Measurements from ENCODE around the gene HNRNPAB.
"Not testable (repeated sequence)": the region's sequence is repeated elsewhere in the genome, so short reads cannot be mapped to it uniquely, and the experiment has no call there.

HNRNPAB gene

DNA sequence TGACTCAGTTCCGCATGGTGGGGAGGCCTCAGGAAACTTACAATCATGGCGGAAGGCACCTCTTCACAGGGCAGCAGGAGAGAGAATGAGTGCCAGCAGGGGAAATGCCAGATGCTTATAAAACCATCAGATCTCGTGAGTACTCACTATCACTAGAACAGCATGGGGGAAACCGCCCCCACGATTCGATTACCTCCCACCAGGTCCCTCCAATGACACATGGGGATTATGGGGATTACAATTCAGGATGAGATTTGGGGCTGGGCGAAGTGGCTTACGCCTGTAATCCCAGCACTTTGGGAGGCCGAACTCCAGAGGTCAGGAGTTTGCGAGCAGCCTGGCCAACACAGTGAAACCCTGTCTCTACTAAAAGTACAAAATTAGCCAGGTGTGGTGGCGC, 6.2 kb upstream of the HNRNPAB start:
- DNase-seq: not testable (repeated sequence)

DNA sequence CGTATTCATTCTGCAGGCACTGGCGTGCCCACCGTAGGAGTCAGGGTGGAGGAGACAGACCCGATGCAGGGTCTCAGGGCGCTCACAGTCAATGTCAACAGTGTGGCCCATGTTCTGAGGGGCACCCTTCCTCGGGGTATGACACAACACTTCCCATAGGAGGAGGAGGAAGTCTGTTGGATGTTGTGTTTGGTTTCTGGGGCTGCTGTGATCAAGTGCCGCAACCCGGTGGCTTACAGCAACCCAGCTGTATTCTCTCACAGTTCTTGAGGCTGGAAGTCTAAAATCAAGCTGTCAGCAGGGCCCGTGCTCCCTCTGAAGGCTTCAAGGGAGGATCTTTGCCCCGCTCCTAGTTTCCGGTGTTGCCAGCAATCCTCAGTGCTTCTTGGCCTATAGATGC, 5.6 kb upstream of the HNRNPAB start:
- no peak for DNase-seq

- DNase-seq: no peak
These were observed 4.5 kb upstream of the HNRNPAB start for GRCh38 chr5:178199581-178200434.

GRCh38 chr5:178201221-178201926, 3.0 kb upstream of the HNRNPAB start:
- DNase-seq: no peak

DNA sequence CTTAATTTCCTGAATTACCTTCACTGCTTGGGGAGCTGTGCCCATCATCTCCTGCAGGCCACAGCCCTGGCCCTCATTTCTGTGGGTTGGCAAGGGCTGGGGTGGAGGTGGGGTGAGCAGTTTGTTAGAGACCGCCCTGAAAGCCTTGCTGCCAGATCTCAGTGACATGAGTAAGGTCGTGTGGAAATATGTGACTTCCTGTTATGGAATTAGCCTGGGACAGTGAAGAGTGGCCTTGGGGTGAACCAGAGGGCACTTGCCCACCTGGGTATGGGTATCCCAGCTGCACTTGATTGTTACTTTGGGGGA, 2.5 kb upstream of the HNRNPAB start:
- no peak for DNase-seq

DNA sequence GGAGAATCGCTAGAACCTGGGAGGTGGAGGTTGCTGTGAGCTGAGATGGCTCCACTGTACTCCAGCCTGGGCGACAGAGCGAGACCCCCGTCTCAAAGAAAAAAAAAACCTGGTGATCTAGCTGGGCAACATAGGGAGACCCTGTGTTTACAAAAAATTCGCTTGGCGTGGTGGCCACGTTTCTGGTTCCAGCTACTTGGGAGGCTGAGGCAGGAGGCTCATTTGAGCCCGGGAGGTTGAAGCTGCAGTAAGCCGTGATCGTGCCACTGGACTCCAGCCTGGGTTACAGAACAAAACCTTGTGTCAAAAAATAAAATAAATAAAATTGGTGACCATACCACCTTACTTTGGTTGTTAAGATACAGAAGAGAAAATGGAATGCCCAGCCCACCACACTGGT, 1.8 kb upstream of the HNRNPAB start:
- no peak for DNase-seq

DNA sequence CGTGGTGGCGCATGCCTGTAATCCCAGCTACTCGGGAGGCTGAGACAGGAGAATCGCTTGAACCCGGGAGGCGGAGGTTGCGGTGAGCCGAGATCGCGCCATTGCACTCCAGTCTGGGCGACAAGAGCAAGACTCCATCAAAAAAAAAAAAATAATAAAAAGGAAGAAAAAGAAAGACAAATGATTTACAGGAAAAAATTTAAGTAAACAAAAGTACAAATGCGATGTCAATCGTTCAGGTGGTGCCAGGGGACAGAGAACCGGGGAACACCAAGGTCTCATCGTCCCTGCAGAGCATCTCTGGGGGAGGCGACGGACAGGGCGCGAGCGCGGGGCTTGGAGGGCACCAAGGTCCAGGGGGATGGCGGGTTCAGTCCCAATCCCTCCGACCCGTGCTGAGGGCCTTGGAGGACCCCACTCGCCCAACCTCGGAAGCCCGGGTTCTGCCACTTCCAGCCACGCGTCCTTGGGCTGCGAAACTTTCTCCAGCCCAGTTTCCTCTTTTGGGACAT, 607 bp upstream of the HNRNPAB start:
- no peak for DNase-seq

DNA sequence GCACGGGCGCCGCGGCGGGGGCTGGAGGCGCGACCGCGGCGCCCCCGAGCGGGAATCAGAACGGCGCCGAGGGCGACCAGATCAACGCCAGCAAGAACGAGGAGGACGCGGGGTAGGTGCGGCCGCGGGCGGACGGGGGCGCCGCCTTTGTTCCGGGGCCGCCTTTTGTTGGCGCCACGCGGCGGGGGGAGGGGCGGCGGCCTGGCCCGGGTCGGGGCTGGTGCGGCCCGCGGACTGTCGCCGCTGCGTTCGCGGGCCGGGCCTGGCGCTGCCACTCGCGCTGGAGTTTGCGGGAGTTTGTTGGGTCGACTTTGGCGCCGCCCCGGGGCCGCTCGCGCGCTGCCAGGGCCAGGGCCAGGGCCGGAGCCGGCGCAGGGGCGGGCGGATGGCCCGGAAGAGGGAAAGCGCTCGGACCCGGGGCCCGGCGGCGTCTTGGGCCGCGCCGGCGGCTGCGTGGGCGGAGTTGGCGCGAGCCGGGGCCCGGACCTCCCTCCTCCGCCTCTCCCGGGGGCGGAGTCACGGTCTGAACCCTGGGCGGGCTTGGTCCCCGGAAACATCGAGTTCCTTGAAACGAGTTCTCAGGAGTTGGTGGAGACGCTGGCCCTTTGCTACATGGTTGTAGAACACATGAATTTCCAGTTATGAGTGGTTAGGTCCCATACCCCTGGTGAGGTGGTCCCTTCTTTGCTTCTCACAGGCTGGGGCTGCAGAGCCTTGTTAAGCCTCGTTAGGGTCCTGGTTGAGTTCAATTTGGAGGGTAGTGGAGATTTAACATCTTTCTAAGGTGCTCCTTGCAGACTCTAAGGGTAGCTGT, 809 bp downstream of the HNRNPAB start:
- DNase-seq: peak; percentile 16

- DNase-seq: no peak
These were observed 1.4 kb downstream of the HNRNPAB start for GRCh38 chr5:178205749-178206047.

DNA sequence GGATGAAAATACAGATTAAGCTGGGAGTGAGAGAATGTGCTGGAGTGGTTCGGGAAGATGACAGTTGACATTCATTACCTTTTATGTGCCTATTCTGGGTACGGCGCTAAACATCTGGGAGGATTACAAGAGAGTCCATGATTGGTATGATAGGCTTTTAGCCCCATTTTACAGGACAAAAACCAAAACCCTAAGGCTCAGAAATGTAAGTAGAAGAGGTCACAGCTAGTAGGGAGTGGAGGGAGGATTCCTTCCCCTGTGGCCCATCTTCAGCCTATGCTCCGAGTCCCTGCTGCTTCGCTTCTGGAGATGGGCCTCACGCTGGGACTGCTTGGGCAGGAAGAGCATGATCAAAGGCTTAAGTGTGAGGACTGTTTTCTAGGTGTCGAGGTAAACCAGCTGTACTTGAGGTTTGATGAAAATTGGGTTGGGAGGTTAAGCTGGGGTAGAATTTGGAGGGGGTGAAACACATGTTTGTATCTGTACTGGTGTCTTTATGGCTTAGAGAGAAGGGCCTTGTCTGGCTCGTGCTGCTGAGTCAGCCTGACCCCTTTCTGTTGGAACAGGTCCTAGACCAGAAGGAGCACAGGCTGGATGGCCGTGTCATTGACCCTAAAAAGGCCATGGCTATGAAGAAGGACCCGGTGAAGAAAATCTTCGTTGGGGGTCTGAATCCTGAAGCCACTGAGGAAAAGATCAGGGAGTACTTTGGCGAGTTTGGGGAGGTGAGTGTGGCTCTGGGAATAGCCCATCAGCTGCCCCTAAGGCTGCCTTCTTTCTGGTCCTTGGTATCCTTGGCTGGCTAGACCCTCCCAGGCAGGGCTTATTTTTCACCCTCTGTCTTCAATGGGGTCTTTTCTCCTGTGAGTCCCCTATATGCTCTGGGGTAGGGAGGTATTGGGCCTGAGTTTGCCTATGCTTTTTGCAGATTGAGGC, 2.1 kb downstream of the HNRNPAB start:
- DNase-seq: no peak

- DNase-seq: no peak
These were observed 3.0 kb downstream of the HNRNPAB start for GRCh38 chr5:178207183-178207916.

- DNase-seq: no peak
These were observed 3.6 kb downstream of the HNRNPAB start for GRCh38 chr5:178207917-178208280.

DNA sequence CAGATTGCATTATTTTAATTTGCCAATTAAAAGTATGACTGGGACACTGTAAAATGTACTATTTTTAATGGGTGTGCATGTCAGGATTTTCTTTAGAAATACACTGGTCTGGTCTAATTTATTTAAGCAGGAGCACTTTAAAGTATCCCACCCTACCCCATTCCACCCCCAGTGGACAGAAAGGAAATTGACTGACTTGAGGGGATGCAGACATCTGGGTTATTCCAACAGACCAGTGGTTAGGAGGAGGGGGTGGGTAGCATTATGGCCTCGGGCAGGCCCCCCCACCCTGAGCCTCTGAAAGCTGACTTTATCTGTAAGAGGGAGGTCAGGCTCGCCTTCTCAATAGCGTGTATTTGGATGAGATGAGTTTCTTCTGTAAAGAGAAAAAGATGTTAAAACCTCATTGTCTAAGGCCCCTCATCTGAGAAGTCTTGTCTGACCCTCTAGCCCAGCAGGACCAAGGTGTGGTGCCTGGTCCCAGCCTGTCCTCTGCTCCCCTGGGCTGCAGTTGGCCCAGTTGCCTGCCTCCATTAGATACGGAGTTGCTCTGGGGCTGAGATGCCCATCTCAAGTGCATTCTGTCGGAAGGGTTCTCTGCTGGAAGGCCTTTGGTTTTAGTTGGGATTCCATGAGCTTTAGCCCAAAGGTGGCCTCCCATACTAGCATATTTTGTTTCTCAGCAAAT, 4.4 kb downstream of the HNRNPAB start:
- DNase-seq: no peak

GRCh38 chr5:178209334-178210072, 5.2 kb downstream of the HNRNPAB start:
- no peak for DNase-seq

DNA sequence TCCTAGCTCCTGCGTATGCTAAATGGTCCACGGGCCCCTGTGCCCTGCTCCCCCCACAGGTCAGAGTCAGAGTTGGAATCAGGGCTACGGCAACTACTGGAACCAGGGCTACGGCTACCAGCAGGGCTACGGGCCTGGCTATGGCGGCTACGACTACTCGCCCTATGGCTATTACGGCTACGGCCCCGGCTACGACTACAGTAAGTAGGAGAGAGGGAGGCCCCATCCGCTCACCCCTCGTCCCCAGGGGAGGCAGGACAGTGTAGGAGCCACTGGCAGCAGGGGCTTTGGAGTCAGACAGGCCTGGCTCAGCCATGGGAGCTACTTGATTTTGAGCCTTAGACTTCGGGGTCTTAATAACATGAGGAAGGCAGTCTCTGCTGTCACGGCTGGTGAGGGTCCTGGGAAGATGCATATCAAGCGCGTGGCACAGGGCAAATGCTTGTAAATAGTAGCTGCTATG, 5.8 kb downstream of the HNRNPAB start:
- no peak for DNase-seq

GRCh38 chr5:178210686-178211085, 6.4 kb downstream of the HNRNPAB start:
- DNase-seq: no peak

DNA sequence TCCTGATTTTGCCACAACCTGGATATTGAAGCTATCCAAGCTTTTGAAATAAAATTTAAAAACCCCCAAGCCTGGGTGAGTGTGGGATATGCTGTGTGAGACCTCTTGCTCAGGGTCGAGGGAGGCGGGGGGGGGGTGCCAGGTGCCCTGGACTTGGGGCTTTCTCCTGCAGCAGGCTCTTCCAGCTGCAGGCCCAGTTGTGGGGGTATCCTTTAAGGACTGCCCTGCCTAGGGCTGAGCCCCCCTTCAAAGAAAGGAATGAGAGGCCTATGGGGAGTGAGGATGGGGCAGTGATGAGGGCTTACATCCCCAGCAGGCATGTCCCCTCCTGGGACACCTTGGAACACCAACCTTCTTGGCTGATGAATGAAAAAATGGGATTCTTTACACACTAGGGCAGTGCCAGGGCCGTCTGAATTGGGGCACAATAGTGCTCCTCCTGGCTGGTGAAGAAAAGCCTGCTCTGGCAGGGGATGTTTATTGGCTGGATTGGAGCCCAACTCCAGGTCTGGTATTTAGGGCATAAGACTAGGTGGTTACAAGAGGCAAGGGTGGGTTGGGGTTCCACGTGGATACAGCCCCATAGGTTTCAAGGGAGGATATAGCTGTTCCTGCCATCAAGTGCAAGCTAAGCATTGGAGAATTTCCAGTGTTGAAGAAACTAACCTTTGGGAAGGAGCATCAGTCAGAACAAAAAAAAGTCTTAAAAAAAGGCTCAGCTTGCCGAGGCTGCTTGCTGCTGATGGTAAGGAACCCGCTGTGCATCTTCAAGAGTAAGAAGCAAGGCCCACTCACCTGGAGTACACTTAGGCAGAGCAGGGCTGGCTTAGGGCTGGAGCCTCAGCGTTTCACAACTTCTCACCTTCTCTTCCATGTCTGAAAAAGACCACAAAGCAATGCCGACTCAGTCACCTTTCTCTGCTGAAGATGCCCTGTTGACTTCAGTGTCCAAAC, 7.0 kb downstream of the HNRNPAB start:
- DNase-seq: no peak

DNA sequence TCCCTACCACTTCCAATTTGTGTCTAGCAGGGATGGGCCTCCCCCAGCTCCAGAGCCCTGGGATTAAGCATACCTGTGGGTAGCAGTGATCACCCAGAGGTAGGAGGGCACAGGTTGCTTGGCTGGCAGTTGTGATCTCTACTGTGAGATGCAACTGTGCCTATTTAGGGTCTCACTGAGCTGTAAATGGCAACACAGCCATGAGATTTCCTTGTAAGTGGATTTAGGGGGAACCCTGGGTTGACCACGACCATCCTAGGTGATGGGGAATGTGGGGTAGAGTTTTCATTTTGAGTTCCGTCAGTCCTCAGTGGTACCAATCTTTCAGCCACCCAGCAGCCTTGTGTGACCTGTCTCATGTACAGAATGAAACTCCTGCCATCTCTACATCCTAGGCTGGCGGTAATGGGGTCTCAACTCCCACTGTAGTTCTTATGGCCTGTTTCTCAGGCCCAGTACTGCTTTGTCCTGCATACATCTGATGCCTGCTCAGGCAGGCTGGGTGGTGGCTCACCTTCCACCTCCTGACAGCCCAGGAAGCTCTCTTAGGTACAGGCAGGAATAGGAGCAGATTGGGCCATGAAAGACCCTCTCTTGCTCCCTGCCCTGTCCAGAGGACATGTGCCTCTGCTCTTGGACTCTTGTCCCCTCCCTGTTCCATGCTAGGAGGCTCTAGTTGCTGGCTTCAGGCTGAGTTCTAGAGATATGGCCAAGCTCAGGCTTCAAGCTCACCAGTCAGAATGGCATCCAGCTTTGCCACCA, 8.1 kb downstream of the HNRNPAB start:
- no peak for DNase-seq
